ENCODE data around the gene SEMA4D. TPM values are rescaled to one million over a fixed set of nuclear protein-coding genes. Genes with fewer than 3 reads are reported as not detected.

The SEMA4D gene
- total RNA-seq, 2 donors from 2014 or later = 17.1 to 52.7 TPM

GRCh38 chr9:89397471-89397870, 100.4 kb downstream of the SEMA4D start:
- intact Hi-C loops (cut with DNase I) = no loop called here
- H3K36me3 ChIP-seq = peaks cover 4 to 5% of the 10 kb centered on the region in 2 donors
- TF ChIP-seq POLR2AphosphoS5 (IDR thresholded peaks at IDR 0.05) (no peak), POLR2A (IDR thresholded peaks at IDR 0.05) (no peak)
- TF ChIP-seq, protein P1, sequence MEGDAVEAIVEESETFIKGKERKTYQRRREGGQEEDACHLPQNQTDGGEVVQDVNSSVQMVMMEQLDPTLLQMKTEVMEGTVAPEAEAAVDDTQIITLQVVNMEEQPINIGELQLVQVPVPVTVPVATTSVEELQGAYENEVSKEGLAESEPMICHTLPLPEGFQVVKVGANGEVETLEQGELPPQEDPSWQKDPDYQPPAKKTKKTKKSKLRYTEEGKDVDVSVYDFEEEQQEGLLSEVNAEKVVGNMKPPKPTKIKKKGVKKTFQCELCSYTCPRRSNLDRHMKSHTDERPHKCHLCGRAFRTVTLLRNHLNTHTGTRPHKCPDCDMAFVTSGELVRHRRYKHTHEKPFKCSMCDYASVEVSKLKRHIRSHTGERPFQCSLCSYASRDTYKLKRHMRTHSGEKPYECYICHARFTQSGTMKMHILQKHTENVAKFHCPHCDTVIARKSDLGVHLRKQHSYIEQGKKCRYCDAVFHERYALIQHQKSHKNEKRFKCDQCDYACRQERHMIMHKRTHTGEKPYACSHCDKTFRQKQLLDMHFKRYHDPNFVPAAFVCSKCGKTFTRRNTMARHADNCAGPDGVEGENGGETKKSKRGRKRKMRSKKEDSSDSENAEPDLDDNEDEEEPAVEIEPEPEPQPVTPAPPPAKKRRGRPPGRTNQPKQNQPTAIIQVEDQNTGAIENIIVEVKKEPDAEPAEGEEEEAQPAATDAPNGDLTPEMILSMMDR (IDR thresholded peaks at IDR 0.05) = no peak
- 97% methylated on average over 5 of the region's 5 CpGs for WGBS
- H3K9me3 ChIP-seq = no peaks in the 10 kb centered on the region
- no peaks in the 10 kb centered on the region for H3K4me1 ChIP-seq (replicated peaks)
- H3K27me3 ChIP-seq (replicated peaks; ENCODE audit: insufficient read depth) = no peaks in the 10 kb centered on the region
- H3K27ac ChIP-seq = no peak overlapping the region
- DNase-seq (ENCODE audit: low spot score) = no peak
- H3K4me3 ChIP-seq = no peak overlapping the region

DNA sequence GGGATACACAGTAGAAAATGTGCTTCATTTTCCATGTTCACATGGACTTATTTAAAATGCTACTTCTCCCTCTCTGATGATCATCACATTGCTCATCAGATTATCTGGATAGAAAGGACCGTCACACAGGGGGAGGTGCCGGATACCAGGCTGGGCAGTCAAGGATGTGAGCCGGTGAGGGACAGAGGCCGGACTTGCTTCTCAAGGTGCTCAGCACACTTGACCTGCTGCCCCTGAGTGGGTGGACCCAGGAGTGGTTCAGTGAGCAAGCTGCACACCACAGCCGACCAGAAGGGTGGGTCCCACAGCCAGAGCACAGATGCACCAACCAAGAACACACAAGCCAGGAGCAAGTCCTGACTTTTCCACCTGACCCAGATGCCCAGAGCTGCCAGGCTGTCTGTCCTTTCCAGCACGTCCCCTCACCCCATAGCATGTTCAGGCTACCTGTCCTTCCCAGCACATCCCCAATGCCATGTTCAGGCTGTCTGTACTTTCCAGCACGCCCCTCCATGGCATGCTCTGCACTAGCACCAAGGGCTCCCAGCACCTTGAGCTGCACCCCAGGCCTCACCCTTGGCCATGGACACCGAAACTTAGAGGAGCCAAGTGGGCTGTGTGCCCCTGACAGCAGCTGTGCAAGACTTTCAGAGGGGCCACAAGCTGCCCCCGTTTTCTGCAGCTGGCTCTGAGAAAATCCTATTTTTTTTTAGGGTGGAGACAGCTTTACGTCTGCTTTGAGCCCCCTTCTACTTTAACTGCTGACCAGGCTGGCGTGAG, 101.8 kb downstream of the SEMA4D start:
- no peak for TF ChIP-seq POLR2A (IDR thresholded peaks at IDR 0.05)
- TF ChIP-seq, protein P1 (IDR thresholded peaks at IDR 0.05) = no peak
- no peak for TF ChIP-seq POLR2AphosphoS5 (IDR thresholded peaks at IDR 0.05)
- no peak for DNase-seq (ENCODE audit: low spot score)
- Histone ChIP-seq H3K4me3 (no peak overlapping the region), H3K36me3 (peaks cover 4 to 5% of the 10 kb centered on the region in 2 donors), H3K4me1 (replicated peaks) (no peaks in the 10 kb centered on the region), H3K9me3 (no peaks in the 10 kb centered on the region), H3K27ac (no peak overlapping the region), H3K27me3 (replicated peaks; ENCODE audit: insufficient read depth) (no peaks in the 10 kb centered on the region)
- 82% methylated on average over 11 of the region's 11 CpGs for WGBS
- intact Hi-C loops (cut with DNase I) = no loop called here

DNA sequence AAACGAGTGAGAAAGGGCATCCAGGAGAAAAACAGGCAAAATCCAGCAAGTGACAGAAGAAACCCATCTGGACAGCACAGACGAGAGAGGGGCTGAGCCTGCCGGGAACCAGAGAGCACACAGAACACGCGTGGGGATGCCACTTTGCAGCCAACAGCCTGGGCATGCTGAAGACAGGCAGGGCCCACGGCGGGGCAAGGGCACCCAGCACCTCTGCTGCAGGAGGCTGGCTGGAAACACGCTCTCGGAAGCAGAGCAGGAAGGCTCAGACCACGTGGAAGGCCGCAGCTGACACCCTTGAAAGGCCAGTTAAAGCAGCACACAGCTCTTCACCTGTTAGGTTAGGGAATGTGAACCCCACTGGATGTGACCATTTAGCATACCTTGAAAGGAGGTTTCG, 103.5 kb downstream of the SEMA4D start:
- intact Hi-C loops (cut with DNase I) = no loop called here
- Histone ChIP-seq H3K4me1 (replicated peaks) (no peaks in the 10 kb centered on the region), H3K9me3 (no peaks in the 10 kb centered on the region), H3K27me3 (replicated peaks; ENCODE audit: insufficient read depth) (no peaks in the 10 kb centered on the region), H3K36me3 (peaks cover 4 to 9% of the 10 kb centered on the region in 2 donors), H3K4me3 (no peak overlapping the region), H3K27ac (no peak overlapping the region)
- TF ChIP-seq POLR2A (IDR thresholded peaks at IDR 0.05) = no peak
- TF ChIP-seq, protein P1 (IDR thresholded peaks at IDR 0.05) = no peak
- TF ChIP-seq POLR2AphosphoS5 (IDR thresholded peaks at IDR 0.05) = no peak
- WGBS = 89% methylated on average over 12 of the region's 12 CpGs
- no peak for DNase-seq (ENCODE audit: low spot score)

GRCh38 chr9:89391585-89391984, 106.3 kb downstream of the SEMA4D start:
- H3K27me3 ChIP-seq (replicated peaks; ENCODE audit: insufficient read depth) = no peaks in the 10 kb centered on the region
- intact Hi-C loops (cut with DNase I) = no loop called here
- WGBS = 92% methylated on average over 6 of the region's 6 CpGs
- H3K9me3 ChIP-seq = no peaks in the 10 kb centered on the region
- TF ChIP-seq POLR2AphosphoS5 (IDR thresholded peaks at IDR 0.05) = no peak
- no peak for TF ChIP-seq POLR2A (IDR thresholded peaks at IDR 0.05)
- TF ChIP-seq, protein P1 (IDR thresholded peaks at IDR 0.05) = no peak
- H3K27ac ChIP-seq = no peak overlapping the region
- H3K4me3 ChIP-seq = no peak overlapping the region
- no peak for DNase-seq (ENCODE audit: low spot score)
- peaks cover 0 to 9% of the 10 kb centered on the region in 2 donors for H3K36me3 ChIP-seq
- H3K4me1 ChIP-seq (replicated peaks) = no peaks in the 10 kb centered on the region

DNA sequence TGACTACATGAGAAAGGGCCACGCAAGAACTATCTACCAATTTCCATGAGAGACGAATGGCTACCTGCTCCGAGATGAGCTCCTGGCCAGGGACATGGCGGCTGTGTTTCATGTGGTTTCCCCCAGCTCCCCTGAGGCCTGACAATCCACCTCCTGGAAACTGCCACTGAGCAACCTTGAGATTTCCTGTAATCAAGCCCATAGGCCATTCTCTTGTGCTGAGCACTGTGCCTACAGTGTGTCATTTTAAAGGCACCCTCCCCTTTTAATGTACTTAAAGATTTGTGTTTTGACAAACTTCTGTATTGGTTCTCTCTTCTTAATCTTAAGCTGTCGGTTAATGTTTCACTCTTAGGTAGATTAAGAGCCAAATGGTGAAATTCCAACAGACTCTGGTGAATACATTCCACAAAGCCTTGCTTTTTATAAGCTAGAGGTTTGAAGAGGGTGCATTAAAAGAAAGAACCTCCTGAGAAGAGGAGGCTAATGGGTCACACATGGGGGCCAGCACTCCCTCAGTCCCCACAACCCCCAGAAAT, 107.3 kb downstream of the SEMA4D start:
- no peaks in the 10 kb centered on the region for H3K4me1 ChIP-seq (replicated peaks)
- H3K27me3 ChIP-seq (replicated peaks; ENCODE audit: insufficient read depth) = no peaks in the 10 kb centered on the region
- 75% methylated on average over 5 of the region's 5 CpGs for WGBS
- DNase-seq (ENCODE audit: low spot score) = no peak
- intact Hi-C loops (cut with DNase I) = no loop called here
- TF ChIP-seq, protein P1 (IDR thresholded peaks at IDR 0.05) = no peak
- TF ChIP-seq POLR2AphosphoS5 (IDR thresholded peaks at IDR 0.05) (no peak), POLR2A (IDR thresholded peaks at IDR 0.05) (no peak)
- H3K36me3 ChIP-seq = peaks cover 0 to 4% of the 10 kb centered on the region in 2 donors
- no peak overlapping the region for H3K4me3 ChIP-seq
- H3K9me3 ChIP-seq = no peaks in the 10 kb centered on the region
- no peak overlapping the region for H3K27ac ChIP-seq

Data from prostate gland (tissue), 2 donors.